H1 (cell line): Measurements from ENCODE around the gene MRPL32. TPM values are rescaled to one million over a fixed set of nuclear protein-coding genes. Genes with fewer than 3 reads are reported as not detected.

Experiments
- BCL11A ChIP-seq, 2 experiments: IDR thresholded peaks; one replicate each; pipeline ENCODE4 v1.6.1; 2011; ENCODE audit warnings: low read depth in 2 of 2, low read length in 2 of 2, mild to moderate bottlenecking in 2 of 2
- MAFK ChIP-seq: IDR thresholded peaks from 2 replicates; pipeline ENCODE4 v1.6.1; 2012; ENCODE audit warnings: low read depth, mild to moderate bottlenecking, improper control_type of control experiment, low read length
- POU5F1 ChIP-seq: IDR thresholded peaks from 2 replicates; pipeline ENCODE4 v1.6.1; 2011; ENCODE audit warnings: low read depth, mild to moderate bottlenecking, low read length, moderate library complexity
- YY1 ChIP-seq: IDR thresholded peaks from 2 replicates; pipeline ENCODE4 v1.6.1; 2011; ENCODE audit warnings: low read depth, mild to moderate bottlenecking, low read length
- polyA plus RNA-seq, 7 experiments: library from polyadenylated mRNA; depleted of rRNA in 3 of 7; stranded (reverse) in 5 of 7; unstranded in 2 of 7; fragments of >200 nt in 5 of 7; fragments of 200-250 nt in 2 of 7; gene quantifications; 1 replicate in 5 of 7; 2 replicates in 1 of 7; 4 replicates in 1 of 7; pipeline versions ENCODE4 v1.2.1 to v1.2.3, GENCODE V29; 2011 to 2013; ENCODE audit warnings: missing spikeins in 2 of 7, mixed read lengths in 2 of 7
- total RNA-seq: library from RNA; stranded (reverse); fragmentation: NEBNext Ultra II Directional; extraction: Animal tissue kit (Norgen Biotek cat#: 25700); gene quantifications from 2 replicates; pipeline ENCODE4 v1.2.1, GENCODE V29; 2021

The MRPL32 gene
- total and polyA plus RNA-seq, 2 of the 8 experiments (the other 6 are each of a cell fraction or from before 2014, with no cell fraction given) = 50.9 to 97.2 TPM

GRCh38 chr7:42945821-42946626, 13.8 kb downstream of the MRPL32 start (continued):
- TF ChIP-seq BCL11A (IDR thresholded peaks at IDR 0.05; ENCODE audit: low read depth in 2 of 2, low read length in 2 of 2) = no peak
- no peak for TF ChIP-seq YY1
- TF ChIP-seq MAFK = no peak
- no peak for TF ChIP-seq POU5F1
